Measurements from ENCODE around the gene STIM2.

STIM2 gene

DNA sequence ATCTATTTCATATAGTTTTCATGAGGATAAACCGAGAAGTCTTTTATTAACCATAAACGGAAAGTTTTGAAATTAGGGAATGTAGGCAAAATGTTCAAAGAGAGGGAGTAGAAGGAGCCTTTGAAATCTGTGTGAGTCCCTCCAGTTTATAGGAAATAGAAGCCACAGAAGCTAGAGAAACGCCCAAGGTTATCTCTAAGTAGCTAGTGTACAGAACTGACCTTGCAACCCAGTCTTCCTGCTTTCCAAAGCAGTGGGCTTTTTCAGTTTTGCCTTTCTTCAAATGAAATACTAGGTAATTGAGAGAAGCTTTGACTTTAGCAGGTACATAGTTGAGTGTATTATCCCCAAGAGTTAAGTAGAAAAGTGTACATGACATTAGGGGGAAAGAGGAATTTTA is 39.4 kb downstream of the STIM2 start:
- DNase-seq (ENCODE audit: low read depth in 2 of 3, low spot score in 2 of 3): no peak

- no peak for DNase-seq (ENCODE audit: low read depth in 2 of 3, low spot score in 2 of 3)
Observed at GRCh38 chr4:26900765-26901164, 40.1 kb downstream of the STIM2 start.

GRCh38 chr4:26905172-26905571 is 44.5 kb downstream of the STIM2 start:
- no peak for DNase-seq (ENCODE audit: low read depth in 2 of 3, low spot score in 2 of 3)

GRCh38 chr4:26907731-26908599 is 47.3 kb downstream of the STIM2 start:
- no peak for DNase-seq (ENCODE audit: low read depth in 2 of 3, low spot score in 2 of 3)

DNA sequence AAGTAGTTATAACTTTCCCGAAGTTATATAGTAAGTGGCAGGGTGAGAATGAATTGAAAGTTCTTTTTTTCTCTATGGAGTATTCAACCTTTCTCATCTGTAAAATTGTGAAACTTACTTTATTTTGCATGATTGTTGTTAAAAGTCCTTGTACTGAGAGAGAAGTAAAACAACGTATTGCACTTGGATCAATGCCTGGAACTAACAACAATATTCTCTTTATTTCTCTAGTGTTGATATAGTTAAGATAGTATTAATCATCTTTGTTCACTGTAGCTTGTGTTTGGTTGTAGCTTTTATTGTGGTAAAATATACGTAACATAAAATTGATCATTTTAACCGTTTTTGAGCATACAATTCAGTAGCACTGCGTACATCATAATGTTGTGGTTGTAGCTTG is 48.7 kb downstream of the STIM2 start:
- DNase-seq (ENCODE audit: low read depth in 2 of 3, low spot score in 2 of 3): no peak

- no peak for DNase-seq (ENCODE audit: low read depth in 2 of 3, low spot score in 2 of 3)
Observed at GRCh38 chr4:26911254-26911653, 50.6 kb downstream of the STIM2 start.

- no peak for DNase-seq (ENCODE audit: low read depth in 2 of 3, low spot score in 2 of 3)
Observed at GRCh38 chr4:26912069-26912468, 51.4 kb downstream of the STIM2 start.

- no peak for DNase-seq (ENCODE audit: low read depth in 2 of 3, low spot score in 2 of 3)
Observed at GRCh38 chr4:26912810-26913209, 52.2 kb downstream of the STIM2 start.

DNA sequence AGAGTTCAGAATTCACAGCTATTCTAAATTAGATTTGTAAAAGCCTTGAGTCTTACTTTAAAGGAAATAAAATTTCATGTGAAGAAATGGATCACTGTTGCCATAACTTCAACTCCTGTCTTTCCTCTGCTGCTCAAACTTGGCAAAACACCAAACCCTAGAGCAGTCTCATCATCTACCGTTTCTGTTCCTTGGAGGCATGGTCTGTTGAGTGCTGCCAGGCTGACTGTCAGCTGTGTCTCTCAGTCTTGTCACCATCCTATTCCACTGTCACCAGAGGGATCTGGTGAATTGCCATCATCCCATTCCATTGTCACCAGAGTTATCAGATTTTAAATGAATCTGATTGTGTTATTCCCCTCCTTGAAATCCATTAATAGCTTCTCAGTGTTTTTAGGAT is 55.6 kb downstream of the STIM2 start:
- DNase-seq (ENCODE audit: low read depth in 2 of 3, low spot score in 2 of 3): no peak

GRCh38 chr4:26930964-26931363 is 70.3 kb downstream of the STIM2 start:
- no peak for DNase-seq (ENCODE audit: low read depth in 2 of 3, low spot score in 2 of 3)

DNA sequence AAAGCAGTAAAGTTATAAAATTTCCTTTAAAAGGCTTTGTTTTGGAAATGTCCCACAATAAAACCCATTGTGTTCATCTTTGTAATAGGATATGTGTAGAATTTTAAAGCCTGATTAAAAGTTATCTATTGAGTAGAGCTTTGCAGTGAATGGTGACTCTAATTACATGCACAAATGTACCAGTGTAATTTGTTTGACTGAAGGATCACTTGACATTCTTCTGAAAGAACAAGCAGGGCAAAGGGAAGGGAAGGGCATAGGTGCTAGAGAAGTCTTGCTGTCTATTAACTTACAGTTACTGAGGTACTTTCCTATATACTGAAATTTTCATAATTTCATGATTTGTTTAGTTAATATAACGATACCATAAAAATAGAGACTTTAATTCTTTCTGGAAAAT is 70.8 kb downstream of the STIM2 start:
- DNase-seq (ENCODE audit: low read depth in 2 of 3, low spot score in 2 of 3): no peak

DNA sequence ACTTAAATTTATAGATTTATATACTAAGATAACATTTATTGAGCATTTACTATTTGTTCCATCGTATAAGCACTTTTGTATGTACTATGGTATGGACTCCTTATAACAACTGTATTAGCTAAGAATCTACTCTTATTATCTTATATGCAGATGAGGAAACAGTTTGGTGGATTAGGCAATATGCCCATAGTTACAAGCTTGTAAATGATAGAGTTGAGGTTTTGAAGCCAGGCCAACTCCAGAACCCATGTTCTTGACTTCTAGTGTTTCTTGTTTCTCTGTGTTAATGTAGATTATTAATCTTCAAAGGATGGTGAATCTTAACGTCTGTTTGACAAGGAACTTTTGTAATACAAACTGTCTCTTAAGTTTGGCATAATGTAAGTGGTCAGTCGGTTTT is 71.3 kb downstream of the STIM2 start:
- no peak for DNase-seq (ENCODE audit: low read depth in 2 of 3, low spot score in 2 of 3)

- no peak for DNase-seq (ENCODE audit: low read depth in 2 of 3, low spot score in 2 of 3)
Observed at GRCh38 chr4:26935397-26935796, 74.8 kb downstream of the STIM2 start.

GRCh38 chr4:26936284-26937065 is 75.8 kb downstream of the STIM2 start:
- no peak for DNase-seq (ENCODE audit: low read depth in 2 of 3, low spot score in 2 of 3)

DNA sequence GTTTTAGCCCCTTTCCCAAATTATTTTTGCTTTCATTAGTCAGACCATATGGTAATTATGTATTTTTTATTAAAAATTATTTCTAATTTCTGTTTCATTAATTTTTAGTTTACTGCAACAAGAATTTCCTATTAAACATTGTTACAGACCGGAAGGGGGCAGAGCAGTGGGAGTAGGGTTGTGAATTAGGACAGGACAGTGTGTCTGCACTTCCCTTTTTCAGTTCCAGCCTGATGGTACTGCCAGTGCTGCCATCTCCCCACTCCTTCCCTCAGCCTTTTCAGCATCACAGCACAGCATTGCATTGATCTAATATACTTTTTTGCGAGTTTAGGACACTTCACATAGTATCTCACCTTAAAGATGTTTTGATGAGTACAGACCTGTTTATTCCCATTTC is 76.5 kb downstream of the STIM2 start:
- DNase-seq (ENCODE audit: low read depth in 2 of 3, low spot score in 2 of 3): no peak

DNA sequence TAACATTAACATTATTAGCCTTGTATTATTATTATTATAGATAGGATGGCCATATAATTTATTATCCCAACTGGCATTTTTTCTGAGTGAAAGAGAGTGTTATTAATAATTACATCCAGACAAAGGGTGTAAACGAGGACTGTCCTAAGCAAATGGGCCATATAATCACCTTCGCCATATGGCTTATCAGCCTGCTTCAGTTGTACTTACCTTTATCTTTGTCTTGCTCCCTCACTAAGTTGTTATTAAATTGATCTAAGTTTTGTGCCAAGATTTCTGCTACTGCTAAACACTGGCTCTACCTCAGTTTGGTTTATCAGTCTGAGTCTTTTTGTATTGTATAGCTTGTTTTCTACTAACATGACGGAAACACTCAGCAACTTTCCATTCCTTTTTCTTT is 76.9 kb downstream of the STIM2 start:
- no peak for DNase-seq (ENCODE audit: low read depth in 2 of 3, low spot score in 2 of 3)

DNA sequence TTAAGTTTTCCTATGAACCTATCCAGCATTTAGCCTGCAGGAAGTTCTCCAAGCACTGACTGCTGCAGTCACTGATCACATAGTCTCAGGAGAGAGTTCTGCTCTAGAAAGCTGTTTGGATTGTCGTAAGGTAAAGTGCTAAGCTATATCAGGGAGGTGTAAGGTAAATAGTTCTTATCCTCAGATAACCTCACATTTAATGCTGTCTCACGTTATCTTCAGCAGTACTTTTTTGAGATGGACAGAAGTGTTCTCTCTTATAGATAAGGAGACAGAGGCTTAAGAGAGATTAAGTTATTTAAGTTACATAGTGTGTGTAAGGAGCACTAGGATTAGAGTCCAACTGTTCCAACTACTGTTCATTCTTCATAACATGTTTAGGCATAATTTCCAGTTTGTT is 77.9 kb downstream of the STIM2 start:
- DNase-seq (ENCODE audit: low read depth in 2 of 3, low spot score in 2 of 3): no peak

DNA sequence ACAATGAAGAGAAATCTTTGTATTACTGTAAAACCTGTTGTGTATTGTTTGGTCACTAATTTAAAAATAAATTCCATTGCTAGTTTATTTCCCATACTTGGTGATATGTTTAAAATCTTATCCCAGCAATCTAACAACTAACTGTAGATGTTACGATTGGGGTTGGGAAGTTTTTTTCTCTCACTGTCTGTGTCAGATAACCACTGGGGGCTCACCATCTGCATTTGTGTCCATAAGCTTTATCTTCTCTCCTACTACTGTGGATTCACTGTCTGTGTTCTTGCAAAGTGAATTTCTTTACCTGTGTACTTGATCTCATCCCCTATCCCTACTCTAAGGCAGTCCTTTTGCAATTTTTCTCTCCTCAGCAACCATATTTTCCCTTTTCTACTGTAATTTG is 81.3 kb downstream of the STIM2 start:
- DNase-seq (ENCODE audit: low read depth in 2 of 3, low spot score in 2 of 3): no peak

GRCh38 chr4:26942871-26943270 is 82.2 kb downstream of the STIM2 start:
- no peak for DNase-seq (ENCODE audit: low read depth in 2 of 3, low spot score in 2 of 3)

GRCh38 chr4:26943391-26943790 is 82.8 kb downstream of the STIM2 start:
- no peak for DNase-seq (ENCODE audit: low read depth in 2 of 3, low spot score in 2 of 3)

- DNase-seq (ENCODE audit: low read depth in 2 of 3, low spot score in 2 of 3): no peak
Observed at GRCh38 chr4:26945794-26946193, 85.2 kb downstream of the STIM2 start.

DNA sequence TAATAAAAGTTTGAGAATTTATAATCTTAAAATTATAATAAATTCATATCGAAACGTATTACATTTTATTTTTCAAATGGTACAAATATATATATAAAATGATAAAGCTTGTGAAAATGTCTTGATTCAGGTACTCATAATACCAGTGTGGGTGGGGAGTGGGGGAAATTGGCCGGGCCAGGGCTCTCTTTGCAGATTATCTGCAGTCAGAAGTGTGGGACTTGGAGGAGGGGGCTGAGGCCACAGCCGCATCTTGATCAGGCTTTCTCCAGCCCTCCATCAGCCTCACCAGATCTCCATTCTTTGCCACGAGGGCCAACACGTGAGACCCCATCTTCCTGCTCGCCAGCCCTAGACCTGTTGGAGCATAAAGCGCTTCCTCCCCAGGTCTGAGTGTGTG is 86.7 kb downstream of the STIM2 start:
- DNase-seq (ENCODE audit: low read depth in 2 of 3, low spot score in 2 of 3): no peak

GRCh38 chr4:26950446-26950845 is 89.8 kb downstream of the STIM2 start:
- DNase-seq (ENCODE audit: low read depth in 2 of 3, low spot score in 2 of 3): no peak
